HG03095 (cell line): Measurements from ENCODE around the gene ROM1.
"Not testable (repeated sequence)": the region's sequence is repeated elsewhere in the genome, so short reads cannot be mapped to it uniquely, and the experiment has no call there.

Experiments
- ATAC-seq: cut with Tn5 transposase; IDR thresholded peaks from one replicate; pipeline ENCODE4 v1.9.1; 2021; ENCODE audit warnings: moderate library complexity; ENCODE audit not compliant: unreplicated experiment

Gene ROM1

DNA sequence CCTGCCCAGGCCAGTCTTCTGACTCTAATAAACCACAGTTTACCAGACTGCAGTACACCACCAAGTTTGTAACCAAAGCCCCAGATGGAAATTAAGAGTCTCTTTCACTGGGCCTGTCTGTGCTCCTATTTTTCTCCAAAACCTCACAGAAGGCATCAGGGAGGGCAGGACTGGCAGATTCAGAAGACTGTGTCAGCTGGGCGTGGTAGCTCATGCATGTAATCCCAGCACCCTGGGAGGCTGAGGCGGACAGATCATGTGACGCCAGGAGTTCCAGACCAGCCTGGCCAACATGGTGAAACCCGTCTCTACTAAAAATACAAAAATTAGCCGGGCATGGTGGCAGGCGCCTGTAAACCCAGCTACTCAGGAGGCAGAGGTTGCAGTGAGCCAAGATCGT, 27.7 kb upstream of the ROM1 start:
- not testable (repeated sequence) for ATAC-seq

DNA sequence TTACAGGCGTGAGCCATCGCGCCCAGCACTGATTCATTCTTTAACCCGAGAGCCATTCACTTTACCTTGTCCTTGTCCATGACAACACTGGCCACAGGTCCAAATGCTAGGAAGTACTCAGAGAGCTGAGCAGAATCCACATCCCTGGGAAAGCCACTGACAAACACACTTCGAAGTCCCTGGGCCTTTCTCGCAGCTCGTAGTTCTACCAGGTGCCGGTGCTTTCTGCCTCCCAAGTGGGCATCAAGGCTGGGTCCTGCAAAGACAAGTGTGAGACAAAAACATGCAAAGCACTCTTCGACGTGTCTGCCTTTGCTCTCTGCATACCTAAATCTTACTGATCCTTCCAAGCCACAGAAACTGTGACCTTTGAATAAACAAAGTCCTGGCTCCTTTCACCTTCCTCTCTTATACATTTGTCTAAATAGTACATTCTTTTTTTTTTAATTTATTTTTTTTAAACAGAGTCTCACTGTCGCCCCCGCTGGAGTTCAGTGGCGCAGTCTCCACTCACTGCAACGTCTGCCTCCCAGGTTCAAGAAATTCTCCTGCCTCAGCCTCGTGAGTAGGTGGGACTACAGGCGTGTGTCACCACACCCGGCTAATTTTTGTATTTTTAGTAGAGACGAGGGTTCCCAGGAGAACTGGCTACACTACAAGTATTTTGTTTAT, 24.0 kb upstream of the ROM1 start:
- no peak for ATAC-seq

DNA sequence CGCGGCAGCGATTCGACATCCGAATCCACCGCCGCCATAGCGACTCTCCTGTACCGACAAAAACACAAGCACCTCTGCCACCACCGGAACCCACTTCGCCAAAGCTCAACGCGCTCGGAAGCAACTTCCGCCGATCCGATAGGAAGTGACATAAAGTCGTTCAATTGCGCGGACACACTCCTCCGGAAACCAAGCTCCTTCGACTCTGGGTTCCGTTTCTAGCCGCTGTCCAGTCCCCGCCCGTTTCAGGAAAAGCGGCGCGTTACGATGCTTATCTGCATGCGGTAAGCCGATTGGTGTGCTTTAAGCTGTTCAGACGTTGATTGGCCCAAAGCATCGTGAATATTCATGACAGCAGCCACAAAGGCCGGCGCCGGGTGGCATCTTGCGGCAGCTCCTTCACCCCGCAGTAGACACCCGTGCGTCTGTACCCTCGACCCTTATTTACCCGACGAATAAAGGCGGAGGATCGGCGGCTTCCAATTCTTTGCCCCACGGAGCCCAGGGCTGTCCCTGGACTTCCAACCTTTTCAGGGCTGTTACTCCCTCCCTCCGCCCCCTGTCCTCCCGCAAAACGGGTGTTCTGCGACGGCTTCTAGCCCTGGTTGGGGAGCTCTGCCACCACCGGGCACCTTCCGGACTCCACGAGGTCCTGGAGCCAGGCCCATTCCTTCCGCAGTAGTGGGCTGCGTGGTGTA, 21.5 kb upstream of the ROM1 start, which contains the start of gene TUT1:
Gene TUT1 (minus strand): TSS at position 76 of the 698 bp plus-strand sequence. CDS start 38 bp downstream, at position 38.
- peak; percentile 81 for ATAC-seq

DNA sequence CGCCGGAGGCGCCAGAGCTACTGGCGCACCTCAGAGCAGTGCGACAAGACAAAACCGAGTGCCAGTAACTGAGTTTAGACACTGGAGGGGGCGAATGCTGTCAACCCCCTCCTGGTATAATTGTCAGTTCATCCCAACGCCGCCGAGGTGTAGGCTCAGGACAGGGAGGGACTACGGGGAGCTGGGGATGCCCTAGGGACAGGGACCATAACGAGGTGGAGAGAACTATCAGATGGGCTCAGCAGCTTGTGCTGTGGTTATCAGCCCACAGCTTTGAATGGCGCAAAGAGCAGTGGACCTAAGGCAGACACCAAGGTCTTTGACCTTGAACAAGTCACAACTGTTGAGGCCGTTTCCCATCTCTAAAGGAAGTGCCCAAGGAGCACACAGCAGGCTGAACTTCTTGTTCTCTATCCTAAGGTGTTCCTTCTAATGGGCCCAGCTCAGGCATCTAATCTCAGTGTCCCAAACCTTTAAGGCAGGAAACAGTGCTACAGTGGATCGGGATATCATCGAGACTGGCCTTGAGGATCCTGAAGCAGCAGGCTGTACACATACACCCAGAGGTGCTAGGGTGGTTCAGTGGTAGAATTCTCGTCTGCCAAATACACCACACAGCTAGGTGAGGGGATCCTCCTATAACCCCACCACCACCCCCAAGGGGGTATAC, 20.8 kb upstream of the ROM1 start:
- no peak for ATAC-seq

DNA sequence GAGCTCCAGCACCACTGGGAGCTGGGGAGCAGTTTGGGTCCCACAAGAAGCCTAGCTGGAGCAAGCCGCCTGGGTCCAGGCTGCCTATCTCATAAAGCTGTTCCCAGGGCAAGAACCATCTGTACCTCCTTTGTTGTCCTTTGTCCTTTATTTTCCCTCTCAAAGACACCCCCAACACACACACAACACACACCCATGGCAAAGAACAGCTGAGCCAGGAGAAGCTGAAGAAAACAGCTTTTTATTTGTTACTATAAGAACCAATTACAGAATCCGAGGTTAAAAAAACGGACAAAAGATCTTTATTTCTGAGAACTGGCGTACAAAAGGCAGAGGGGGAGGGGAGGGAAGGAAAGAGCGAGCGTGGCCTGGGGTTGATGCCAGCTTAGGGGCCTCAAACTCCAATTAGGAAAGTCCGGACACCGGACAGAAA, 20.1 kb upstream of the ROM1 start:
- ATAC-seq = no peak

DNA sequence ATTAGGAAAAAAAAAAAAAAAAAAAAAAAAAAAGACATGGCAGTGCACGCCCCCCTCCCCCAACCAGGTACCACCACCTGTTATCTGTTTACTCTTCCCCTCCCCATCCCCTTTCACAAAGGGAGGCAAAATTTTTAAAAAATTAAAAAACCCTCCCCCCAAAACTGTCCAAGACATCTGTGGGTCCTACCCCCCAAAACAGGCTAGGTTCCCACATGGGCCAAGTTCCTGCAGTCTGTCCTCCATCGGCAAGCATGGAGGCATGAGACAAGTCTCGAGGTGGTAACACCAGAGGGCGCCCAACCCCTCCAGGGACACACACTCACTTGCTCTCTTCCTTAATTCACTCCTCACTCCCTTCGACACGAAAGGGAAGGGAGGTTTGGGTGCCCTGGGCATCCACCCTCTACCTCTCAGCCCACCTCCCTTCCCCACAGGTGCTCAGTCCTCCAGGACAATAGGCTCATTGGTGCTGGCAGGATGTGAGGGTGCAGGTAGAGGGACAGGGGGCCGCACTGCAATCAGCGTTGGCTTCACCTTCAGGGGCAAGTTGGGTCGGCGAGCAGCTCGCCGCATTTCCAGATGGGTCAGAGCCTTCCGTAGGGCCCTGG, 19.5 kb upstream of the ROM1 start:
- no peak for ATAC-seq

DNA sequence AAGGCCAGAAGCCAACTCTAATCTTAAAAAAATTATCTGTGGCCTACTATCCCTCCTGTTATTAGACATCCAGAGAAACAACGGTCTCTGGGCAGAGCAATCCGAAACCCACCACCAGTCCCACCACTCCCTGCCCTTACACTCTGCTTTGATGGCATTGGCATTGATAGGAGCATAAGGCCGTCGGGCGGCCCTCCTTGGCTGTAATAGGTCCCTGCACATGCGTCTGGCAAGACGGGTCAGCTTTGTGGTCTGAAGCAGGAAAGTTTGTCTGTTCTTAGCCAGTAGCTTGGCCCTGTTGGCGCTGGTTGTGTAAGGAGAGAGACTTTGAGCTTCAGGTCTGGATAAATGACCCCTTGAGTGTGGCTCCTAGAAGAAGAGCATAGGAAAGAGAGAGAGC, 17.9 kb upstream of the ROM1 start:
- ATAC-seq = no peak

DNA sequence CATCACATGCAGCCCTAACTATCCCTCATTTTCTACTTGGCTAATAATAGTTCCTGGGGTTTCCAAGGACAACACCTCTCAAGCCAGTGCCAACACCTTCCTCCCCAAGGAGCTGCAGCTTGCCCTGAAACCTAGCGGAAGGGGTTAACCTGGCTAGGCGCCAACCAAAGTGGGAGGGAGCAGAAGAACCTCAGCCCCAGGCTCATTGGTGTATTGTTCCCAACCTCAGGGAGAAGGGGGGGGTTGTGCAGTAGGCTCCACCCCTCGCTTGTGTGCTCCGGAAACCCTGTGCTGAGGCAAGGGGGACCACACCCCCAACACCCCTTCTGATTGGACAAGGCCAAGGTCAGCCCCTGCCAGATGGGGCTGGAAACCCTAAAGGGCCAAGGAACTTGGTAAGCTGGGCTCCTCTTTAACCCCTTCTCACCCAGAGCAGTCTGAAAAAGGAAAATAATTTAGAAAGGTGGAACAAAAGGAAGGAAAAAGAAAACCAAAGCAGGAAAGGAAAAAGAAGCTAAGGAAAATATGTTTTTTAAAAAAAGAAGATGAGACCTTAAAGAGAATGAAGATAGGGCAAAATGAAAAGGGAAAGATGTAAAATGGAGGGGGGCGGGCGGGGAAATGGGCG, 13.9 kb upstream of the ROM1 start:
- peak; percentile 50 for ATAC-seq

DNA sequence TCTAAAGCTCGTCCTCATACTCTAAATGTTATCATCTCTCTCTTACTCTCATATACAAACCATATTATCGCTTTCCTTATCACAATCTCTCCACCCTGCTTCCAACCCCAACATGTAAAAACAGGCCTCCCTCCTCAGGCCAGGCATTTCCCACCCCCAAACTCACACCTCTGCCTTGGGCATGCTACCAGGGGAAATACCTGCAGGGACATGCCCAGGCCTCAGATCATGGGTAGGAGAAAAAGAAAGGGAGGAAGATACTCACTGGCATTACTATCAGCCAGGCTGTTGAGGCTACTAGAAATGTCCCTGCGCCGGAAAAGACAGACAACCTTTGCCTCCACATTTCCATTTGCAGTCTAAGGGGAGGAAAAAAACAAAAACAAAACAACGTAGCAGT, 13.2 kb upstream of the ROM1 start:
- ATAC-seq = no peak

DNA sequence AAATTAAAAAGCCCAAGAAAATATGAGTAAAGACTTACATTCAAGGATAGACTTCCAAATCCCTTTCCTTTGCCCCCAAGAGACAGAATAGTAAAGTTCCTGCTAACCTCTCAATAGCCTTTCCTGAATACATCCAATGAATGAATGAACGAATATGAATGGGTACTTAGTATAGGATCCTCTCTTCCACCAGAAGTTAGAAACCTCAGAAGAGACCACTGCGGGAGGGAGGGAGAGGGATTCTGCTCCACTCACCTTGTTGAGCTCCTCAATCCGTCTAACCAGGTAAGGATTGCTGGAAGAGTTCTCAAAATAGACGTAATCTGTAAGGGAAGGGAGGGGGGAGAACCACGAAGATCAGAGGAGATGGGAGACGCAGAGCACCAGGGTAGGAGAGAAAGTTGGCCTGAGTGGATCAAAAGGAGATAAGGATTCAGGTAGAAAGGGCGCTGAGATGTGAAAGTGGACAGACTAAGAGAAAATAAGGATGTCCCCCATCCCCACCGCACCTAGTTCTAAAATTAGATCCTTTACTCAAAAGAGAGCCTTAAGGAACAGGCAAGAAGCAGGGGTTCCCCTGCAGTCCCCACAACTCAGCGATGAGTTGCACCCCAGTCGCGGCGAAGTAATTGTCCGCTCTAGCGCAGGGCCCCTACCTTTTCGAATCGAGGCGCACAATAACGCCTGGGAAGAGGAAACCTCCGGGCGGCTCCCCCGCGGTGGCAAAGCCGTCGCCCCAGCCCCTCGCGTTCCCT, 12.5 kb upstream of the ROM1 start:
- ATAC-seq = no peak

DNA sequence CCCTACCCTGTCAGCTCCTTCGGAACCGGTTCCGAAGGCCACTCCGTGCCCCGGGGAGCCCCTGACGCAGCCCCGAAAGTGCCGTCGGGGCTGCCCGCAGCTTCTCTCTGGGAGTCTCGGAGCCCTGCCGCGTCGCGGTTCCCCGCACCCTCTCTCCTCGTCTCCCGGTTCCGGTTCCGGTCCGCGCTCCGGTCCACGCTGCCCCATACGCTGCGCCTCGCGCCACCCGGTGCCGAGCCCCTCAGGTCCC, 12.0 kb upstream of the ROM1 start:
- peak; percentile 4 for ATAC-seq

DNA sequence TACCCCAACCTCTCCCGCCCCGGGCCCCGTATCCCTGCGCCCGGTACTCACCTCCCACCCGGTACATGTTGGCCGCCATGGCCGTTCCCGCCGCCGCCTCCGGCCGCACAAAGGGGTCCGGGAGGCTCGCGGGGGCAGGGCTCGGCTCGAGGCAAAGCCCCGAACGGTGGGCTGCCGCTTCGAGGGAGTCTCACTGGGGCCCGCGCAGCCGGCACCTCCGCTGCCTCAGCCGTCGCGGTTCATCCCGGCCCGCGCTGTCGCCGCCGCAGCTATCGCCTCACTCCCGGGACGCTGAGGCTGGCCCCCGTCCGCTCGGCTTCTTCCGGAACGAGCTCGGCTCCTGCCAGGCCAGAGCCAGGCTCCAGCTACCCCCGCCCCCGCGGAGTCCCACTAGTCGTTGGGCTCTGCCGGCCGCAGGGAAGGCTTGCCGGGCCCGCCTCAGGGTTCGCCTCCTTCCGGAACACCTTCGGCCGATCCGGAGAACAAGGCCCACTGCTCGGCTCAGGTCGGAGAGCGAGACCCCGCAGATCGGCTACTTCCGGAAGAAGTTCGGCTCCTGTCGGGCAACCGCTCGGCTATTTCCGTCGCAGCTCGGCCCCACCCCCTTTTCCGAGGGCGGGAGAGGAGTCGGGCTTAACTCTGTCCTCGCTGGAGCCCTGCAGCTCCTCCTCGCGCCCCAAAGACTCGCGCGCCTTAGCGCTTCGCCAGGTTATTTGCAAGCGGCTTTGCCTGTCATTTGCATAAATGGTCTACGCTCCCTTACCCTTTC, 11.5 kb upstream of the ROM1 start, which contains the start of gene MTA2:
Gene MTA2 (minus strand): TSS at position 494 of the 769 bp plus-strand sequence. CDS start 415 bp downstream, at position 79.
- ATAC-seq = peak; percentile 65

DNA sequence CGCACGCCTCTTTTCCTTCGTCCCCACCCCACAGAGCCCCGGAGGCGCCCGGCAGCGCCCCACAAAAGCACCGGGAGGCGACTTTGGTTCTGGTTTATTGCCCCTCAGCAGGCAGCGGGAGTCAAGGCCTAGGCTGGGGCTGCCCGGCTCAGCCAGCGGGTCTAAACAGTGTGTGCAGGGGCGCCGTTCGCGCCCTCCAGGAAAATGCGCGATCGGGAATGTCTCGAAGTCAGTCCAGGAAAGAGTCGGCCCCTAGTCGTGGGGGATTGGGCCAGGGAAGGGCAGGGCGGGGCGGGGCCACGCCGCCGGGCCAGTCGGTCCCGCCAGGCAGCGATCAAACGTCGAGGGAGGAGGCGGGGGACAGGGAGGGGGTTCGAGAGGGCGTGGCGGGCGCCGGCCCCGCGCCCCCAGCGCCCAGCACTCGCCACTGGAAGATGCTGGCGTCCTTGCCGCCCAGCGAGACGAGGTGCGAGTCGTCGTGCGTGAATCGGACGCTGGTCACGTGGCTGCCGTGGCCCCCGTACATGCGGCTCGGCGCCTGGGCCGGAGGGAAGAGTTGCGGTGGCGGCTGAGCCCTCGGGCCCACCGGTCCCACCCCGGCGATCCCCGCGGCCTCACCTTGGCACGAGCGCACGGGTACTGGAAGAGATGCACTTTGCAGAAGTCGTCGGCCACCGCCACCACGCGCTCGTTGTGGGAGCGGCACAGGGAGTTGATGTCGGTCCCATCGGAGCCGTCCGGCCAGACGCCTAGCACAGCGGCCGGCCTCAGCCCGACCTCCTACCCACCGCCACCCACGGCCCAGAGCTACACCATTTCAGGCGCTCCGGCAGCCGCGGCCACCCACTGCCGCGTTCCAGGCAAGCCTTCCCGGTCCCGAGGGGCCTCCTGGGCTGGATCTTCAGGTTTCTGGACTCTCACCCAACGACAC, 10.7 kb upstream of the ROM1 start:
- ATAC-seq = no peak

DNA sequence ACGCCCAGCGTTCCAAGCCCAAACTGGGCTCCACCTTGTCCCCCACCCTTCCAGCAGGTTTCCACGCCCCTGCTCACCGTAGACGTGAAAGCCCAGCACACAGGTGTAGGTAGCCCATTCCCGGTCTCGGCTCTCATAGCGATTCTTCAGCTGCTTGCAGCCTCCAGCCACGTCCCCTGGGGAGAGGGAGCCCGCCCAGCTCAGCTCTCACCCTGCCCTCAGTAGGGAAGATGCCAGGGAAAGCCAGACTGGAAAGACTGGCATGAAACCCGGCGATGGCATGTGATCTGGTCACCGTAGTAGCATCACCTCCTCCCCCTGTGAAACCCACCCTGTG, 10.0 kb upstream of the ROM1 start:
- no peak for ATAC-seq

DNA sequence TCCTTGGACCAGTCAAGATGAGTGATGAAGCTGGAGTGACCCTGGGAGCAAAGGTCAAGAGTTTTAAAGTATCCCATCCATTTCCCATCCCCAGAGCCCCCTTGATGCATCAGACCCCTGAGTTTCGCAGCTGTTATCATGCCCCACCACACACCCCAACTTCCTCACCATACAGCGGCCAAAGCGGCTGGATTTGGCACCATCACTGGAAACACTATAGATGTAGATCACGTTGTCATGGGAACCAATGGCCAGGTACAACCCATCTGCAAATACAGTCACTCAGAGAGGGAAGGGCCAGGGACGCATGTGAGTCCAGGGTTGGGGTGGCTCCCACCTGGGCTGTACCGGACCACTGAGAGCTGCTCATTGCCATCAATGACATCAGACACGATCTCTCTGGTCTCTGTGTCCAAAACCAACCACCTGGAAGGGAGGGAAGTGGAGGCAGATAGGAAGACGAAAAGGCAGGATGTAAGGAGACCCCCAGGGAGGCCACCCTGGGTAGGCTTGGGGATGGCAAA, 9.2 kb upstream of the ROM1 start:
- ATAC-seq = no peak

DNA sequence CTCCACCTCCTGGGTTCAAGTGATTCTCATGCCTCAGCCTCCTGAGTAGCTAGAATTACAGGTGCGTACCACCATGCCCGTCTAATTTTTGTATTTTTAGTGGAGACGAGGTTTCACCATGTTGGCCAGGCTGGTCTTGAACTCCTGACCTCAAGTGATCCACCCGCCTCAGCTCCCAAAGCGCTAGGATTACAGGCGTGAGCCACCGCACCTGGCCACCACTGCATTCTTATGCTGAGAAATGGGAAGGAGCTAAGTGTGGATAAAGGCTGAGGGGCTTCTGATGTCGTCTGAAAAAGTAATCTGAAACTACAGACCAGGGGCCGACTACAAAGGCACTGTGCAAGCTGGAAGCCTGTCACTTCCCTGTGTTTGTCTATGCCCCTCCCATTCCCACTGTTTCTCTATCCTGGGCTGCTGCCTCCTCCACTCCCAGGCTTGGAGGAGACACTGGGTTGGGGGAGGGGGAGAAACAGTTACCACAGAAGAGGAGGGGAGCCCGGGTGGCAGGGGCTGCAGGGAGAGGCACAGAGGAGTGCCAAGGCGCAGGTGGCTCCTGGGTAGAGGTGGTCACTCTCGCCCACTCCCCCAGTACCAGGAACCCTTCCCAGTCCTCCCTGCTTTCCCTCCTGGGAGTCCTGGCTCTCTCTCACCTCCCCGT, 8.5 kb upstream of the ROM1 start:
- no peak for ATAC-seq

DNA sequence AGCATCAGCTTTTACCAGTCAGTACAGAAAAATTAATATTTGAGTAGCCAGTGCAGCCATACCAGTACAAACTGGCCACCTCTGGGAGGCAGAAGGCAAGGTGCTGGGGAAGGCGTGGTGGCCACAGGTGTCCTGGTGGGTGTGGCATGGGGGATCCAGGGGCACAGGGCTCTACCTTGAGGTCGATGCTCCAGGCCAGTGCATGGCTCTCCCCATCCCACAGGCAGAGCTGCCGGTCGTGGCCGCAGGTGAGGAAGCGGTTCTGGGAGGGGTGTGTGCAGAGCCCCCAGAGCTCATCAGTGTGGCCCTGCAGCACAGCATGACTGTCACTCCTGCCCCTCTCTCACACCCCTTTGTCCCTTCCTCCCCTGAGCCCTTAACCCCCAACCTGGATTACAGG, 7.6 kb upstream of the ROM1 start:
- no peak for ATAC-seq

DNA sequence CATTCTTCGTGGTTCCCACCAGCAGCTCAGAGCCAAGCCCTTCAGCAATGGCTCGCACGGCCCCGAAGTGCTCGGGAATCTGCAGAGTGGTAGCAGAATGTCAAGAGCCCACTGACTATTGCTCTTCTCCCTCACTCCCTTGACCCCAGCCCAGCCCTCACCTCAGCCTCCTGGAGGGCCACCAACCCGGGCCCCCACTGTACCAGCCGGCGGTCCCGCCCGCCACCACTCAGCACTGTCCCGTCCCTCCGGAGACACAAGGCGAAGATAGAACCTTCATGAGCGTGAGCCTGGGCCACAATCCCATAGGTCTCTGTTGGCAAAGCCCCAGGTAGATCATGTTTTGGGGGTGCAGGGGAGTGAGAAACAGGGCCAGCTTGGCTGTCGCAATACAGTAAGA, 7.2 kb upstream of the ROM1 start:
- ATAC-seq = no peak
